ENCODE data around the gene TPST2. TPM values are rescaled to one million over a fixed set of nuclear protein-coding genes. Genes with fewer than 3 reads are reported as not detected.

Gene TPST2
- total RNA-seq, 1 donor: 25.0 TPM

- no peak for DNase-seq (ENCODE audit: low read depth)
- H3K4me3 ChIP-seq (ENCODE audit: low read depth, low read length): no peak overlapping the region
- TF ChIP-seq, protein P1, sequence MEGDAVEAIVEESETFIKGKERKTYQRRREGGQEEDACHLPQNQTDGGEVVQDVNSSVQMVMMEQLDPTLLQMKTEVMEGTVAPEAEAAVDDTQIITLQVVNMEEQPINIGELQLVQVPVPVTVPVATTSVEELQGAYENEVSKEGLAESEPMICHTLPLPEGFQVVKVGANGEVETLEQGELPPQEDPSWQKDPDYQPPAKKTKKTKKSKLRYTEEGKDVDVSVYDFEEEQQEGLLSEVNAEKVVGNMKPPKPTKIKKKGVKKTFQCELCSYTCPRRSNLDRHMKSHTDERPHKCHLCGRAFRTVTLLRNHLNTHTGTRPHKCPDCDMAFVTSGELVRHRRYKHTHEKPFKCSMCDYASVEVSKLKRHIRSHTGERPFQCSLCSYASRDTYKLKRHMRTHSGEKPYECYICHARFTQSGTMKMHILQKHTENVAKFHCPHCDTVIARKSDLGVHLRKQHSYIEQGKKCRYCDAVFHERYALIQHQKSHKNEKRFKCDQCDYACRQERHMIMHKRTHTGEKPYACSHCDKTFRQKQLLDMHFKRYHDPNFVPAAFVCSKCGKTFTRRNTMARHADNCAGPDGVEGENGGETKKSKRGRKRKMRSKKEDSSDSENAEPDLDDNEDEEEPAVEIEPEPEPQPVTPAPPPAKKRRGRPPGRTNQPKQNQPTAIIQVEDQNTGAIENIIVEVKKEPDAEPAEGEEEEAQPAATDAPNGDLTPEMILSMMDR (IDR thresholded peaks at IDR 0.05; ENCODE audit: insufficient read depth, low read depth, low read length): no peak
Observed at GRCh38 chr22:26581633-26582168, 8.2 kb downstream of the TPST2 start.

DNA sequence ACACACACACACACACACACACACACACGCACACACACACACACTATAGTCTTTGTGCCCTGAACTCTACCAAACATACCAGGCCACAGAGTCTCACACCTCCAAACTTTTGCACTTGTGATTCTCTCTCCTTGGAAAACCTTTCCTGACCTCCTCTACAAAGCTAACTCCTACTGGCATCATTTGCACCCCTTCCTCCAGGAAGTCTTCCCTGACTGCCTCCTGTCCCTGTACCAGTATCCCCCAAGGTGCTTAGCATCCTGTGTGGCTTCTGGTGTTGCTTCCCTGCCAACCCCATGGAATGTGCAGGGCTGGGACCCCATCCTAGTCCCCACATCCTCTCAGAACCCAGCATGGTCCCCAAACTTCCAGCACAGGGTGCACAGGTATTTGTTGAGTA lies 8.9 kb downstream of the TPST2 start:
- no peak overlapping the region for H3K4me3 ChIP-seq (ENCODE audit: low read depth, low read length)
- TF ChIP-seq, protein P1 (IDR thresholded peaks at IDR 0.05; ENCODE audit: insufficient read depth, low read depth, low read length): no peak
- DNase-seq (ENCODE audit: low read depth): no peak

- H3K4me3 ChIP-seq (ENCODE audit: low read depth, low read length): no peak overlapping the region
- TF ChIP-seq, protein P1 (IDR thresholded peaks at IDR 0.05; ENCODE audit: insufficient read depth, low read depth, low read length): no peak
- no peak for DNase-seq (ENCODE audit: low read depth)
Observed at GRCh38 chr22:26580240-26580962, 9.5 kb downstream of the TPST2 start.

- TF ChIP-seq, protein P1 (IDR thresholded peaks at IDR 0.05; ENCODE audit: insufficient read depth, low read depth, low read length): no peak
- no peak overlapping the region for H3K4me3 ChIP-seq (ENCODE audit: low read depth, low read length)
- DNase-seq (ENCODE audit: low read depth): no peak
Observed at GRCh38 chr22:26579331-26579886, 10.5 kb downstream of the TPST2 start.

DNA sequence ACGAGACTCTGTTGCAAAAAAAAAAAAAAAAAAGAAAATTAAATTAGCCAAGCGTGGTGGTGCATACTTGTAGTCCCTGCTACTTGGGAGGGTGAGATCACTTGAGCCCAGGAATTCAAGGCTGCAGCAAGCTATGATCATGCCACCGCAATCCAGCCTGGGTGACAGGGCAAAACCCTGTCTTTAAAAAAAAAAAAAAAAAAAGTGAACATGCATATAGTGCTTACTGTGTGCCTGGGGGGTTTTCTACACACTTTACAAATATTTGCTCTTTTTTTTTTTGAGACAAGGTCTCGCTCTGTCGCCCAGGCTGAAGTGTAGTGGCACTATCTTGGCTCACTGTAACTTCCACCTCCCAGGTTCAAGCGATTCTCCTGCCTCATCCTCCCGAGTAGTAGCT lies 12.9 kb downstream of the TPST2 start:
- TF ChIP-seq, protein P1 (IDR thresholded peaks at IDR 0.05; ENCODE audit: insufficient read depth, low read depth, low read length): no peak
- DNase-seq (ENCODE audit: low read depth): no peak
- no peak overlapping the region for H3K4me3 ChIP-seq (ENCODE audit: low read depth, low read length)

DNA sequence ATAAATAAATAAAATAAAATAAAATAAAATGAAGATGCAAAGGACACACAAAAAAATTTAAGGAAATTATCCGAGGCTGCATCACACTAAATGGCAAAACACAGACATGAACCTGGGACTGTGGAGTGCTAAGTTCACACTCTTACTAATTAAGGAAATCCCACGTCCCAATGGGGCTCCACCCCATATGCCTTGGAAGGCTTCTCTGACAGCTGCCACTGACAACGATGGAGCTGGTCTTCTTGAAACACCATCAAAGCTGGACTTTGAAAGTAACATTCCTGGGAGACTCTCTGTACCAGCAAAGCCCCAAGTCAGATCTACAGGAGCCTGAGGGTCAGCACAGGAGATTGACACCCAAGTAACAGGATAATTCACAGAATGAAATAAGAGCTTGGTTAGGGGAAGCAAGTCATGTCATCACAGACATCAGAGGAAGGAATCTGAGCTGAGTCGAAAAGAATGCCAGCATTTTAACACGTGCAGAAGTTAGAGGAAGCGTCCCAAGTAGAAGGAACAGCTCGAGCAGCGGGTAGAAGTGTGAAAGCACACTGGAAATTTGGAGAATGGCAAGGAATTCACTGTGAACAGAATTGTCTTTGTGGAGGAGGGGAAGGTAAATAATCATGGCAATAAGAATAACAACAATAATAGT lies 13.8 kb downstream of the TPST2 start:
- TF ChIP-seq, protein P1 (IDR thresholded peaks at IDR 0.05; ENCODE audit: insufficient read depth, low read depth, low read length): no peak
- no peak overlapping the region for H3K4me3 ChIP-seq (ENCODE audit: low read depth, low read length)
- no peak for DNase-seq (ENCODE audit: low read depth)
